Measurements from ENCODE around the gene OSBPL5.

The OSBPL5 gene

DNA sequence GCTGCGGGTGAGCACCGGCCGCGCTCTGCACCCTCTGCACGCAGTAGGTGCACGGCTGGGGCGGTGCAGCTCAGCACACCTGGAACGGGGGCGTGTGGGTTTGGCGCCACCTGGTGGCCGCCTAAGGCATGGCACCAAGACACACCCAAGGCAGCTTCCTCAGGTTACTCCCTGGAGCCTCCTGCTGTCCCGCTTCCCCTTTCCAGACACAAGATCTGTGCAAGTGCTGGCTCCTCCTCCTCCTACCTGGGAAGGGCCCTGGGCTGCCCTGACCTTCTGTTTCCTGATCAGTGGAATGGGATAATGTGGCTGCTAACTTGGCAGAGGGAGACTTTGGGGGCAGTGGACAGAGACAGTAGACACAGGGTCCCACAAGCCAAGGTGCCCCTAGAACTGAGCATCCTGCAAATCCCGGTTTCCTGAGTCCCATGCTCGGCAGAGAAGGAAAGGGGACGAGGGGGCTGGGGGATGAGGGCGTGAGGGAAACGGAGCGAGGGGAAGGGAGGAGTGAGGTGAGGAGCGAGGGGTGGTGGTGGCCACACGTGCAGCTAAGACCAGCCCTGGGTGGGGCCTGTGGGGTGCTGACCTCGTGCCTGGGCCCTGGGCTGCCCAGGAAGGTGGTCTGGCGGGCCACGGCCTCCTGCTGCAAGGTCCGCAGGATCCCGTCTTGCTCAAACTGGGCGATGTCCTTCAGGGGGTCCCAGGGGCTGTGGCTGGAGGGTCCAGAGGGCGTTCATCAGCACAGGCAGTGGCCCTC lies 73.1 kb downstream of the OSBPL5 start:
- H3K4me1 ChIP-seq (ENCODE audit: control insufficient read depth, insufficient read depth, low read length), result no peaks in the 10 kb centered on the region
- no peak overlapping the region for H3K27ac ChIP-seq (ENCODE audit: low read depth, low read length)
- no peak overlapping the region for H3K9ac ChIP-seq (ENCODE audit: low read length)
- no peaks in the 10 kb centered on the region for H3K27me3 ChIP-seq (ENCODE audit: control insufficient read depth, insufficient read depth, low read length)
- H3K4me3 ChIP-seq (ENCODE audit: low read length), result no peak overlapping the region
- peaks cover 11% of the 10 kb centered on the region for H3K36me3 ChIP-seq (ENCODE audit: control insufficient read depth, insufficient read depth, low read length)

DNA sequence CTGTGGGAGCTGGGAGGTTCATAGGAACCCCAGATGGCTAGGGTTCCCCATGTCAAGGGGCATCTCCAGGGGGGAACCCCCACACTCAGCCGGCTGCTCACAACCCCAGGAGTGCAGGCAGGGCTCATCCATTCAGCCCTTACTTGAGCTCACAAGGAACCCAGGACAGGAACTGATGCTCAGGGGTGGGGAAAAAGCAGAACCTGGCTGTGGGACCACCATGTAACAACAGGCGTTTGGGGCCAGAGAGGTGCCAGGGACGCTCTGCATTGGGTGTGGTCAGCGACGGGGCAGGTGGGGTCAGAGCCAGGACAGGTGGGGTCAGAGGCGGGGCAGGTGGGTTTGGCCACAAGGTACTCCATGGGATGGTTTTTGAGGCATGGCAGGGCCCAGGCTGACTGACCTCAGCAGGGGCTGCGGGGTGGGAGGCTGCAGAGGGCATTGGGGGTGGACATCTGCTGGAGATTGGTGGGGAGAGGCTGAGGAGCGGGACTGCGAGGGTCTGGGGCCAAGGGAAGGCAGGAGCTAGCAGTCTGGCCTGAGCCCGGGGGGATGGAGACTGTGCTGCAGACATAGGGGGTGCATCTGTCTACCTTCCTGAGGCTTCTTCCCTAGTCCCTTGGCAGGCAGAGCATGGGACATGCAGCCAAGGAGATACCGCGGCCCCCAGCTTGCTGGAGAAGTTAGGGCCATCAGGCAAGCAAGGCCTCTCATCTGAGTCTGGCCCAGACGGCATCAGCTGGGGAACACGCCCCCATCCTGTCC lies 73.8 kb downstream of the OSBPL5 start:
- Histone ChIP-seq H3K36me3 (ENCODE audit: control insufficient read depth, insufficient read depth, low read length) (peaks cover 11% of the 10 kb centered on the region), H3K27me3 (ENCODE audit: control insufficient read depth, insufficient read depth, low read length) (no peaks in the 10 kb centered on the region), H3K4me3 (ENCODE audit: low read length) (no peak overlapping the region), H3K4me1 (ENCODE audit: control insufficient read depth, insufficient read depth, low read length) (no peaks in the 10 kb centered on the region), H3K9ac (ENCODE audit: low read length) (no peak overlapping the region), H3K27ac (ENCODE audit: low read depth, low read length) (no peak overlapping the region)

DNA sequence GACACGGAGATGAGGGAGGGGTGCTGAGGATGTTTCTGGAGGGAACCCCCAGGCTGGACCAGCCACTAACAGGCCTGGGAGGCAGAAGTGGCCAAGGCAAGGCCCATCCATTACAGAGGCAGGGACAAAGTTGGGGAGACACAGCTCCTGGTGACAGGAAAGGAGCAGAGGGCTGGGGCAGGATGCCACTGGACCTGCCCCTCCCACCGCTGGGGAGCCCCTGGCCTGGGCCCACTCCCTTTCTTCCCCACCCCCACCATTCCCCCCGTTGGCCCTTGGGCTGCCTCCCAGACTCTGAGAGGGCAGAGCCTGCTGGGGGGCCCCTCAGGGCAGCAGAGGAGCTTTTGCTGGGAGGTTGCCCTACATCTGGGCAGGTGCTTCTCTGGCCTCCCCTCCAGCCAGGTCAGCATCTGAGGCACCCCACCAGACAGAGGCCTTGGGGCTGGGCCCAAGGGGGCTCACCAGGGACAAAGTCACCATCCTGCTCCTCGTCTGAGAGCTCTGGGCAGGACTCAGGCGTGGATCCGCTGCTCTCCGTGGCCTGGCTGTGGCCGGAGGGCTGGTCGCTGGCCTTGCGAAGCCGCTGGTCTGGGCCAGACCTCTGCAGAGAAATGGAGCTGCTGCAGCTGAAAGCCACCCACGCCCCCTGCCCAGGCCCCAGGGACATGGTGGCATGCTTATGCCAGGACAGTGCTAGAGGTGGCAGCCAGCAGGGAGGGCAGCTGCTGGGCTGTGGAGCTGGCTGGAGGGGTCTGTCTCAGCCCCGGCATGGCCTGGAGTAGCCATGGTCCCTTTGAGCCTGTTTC lies 74.8 kb downstream of the OSBPL5 start:
- Histone ChIP-seq H3K4me1 (ENCODE audit: control insufficient read depth, insufficient read depth, low read length) (no peaks in the 10 kb centered on the region), H3K27me3 (ENCODE audit: control insufficient read depth, insufficient read depth, low read length) (no peaks in the 10 kb centered on the region), H3K36me3 (ENCODE audit: control insufficient read depth, insufficient read depth, low read length) (peaks cover 8% of the 10 kb centered on the region), H3K9ac (ENCODE audit: low read length) (no peak overlapping the region), H3K4me3 (ENCODE audit: low read length) (no peak overlapping the region), H3K27ac (ENCODE audit: low read depth, low read length) (no peak overlapping the region)

DNA sequence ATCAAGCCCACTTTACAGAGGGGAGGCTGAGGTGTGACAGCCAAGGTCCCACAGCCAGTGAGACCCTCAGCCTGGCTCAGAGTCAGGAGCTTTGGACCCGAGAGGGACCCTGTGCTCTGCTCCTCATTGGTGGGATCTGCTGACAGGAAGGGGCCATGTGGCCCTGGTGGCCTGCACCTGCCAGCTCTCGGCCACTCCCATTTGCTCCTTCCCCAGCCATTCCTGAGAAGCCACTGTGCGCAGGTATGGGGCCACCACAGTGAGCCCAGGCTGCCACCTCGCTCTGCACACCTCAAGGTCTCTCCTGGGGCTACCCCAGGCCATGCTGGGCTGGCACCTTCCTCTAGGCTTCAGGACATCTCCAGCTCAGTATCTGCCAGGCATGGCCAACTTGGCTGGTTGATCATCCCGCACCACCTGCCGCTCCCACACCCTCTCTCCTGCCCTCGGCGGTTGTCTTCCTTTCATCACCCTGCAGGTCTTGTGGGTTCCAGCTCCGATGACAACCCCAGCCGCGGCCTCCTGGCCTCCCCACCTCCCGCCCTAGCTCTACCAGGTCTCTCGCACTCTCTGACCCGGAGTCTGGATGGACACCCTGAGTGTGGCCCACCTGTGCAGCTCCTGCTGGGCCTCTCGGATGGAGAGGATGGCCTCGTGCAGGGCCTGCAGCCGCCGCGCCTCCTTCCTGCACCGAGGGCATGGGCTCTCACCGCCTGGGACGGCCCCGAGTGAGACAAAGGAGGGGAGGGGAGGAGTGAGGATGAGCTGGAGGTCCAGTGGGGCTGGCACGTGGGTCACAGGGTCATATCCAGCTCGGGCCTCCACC lies 75.7 kb downstream of the OSBPL5 start:
- Histone ChIP-seq H3K27ac (ENCODE audit: low read depth, low read length) (no peak overlapping the region), H3K27me3 (ENCODE audit: control insufficient read depth, insufficient read depth, low read length) (no peaks in the 10 kb centered on the region), H3K4me3 (ENCODE audit: low read length) (no peak overlapping the region), H3K4me1 (ENCODE audit: control insufficient read depth, insufficient read depth, low read length) (no peaks in the 10 kb centered on the region), H3K36me3 (ENCODE audit: control insufficient read depth, insufficient read depth, low read length) (peaks cover 8% of the 10 kb centered on the region), H3K9ac (ENCODE audit: low read length) (no peak overlapping the region)

DNA sequence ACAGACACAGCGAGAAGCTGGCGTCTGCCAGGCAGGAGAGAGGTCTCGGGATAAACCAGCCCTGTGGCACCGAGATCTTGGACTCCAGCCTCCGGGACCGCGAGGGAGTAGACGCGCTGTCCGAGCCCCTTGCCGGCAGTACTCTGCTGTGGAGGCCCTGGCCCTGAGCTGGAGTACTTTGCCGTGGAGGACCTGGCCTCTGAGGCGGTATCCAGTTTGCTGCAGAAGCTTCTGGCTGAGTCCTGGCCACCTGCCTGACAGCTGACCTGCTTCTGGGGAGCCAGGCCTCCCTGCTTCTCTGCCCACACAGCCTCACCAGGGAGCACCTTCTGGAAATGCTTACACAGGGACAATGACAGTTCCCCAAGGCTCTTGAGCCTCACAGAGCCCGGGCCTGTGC lies 76.3 kb downstream of the OSBPL5 start:
- no peaks in the 10 kb centered on the region for H3K4me1 ChIP-seq (ENCODE audit: control insufficient read depth, insufficient read depth, low read length)
- H3K27ac ChIP-seq (ENCODE audit: low read depth, low read length), result no peak overlapping the region
- H3K27me3 ChIP-seq (ENCODE audit: control insufficient read depth, insufficient read depth, low read length), result no peaks in the 10 kb centered on the region
- H3K9ac ChIP-seq (ENCODE audit: low read length), result no peak overlapping the region
- H3K36me3 ChIP-seq (ENCODE audit: control insufficient read depth, insufficient read depth, low read length), result peaks cover 8% of the 10 kb centered on the region
- H3K4me3 ChIP-seq (ENCODE audit: low read length), result no peak overlapping the region

DNA sequence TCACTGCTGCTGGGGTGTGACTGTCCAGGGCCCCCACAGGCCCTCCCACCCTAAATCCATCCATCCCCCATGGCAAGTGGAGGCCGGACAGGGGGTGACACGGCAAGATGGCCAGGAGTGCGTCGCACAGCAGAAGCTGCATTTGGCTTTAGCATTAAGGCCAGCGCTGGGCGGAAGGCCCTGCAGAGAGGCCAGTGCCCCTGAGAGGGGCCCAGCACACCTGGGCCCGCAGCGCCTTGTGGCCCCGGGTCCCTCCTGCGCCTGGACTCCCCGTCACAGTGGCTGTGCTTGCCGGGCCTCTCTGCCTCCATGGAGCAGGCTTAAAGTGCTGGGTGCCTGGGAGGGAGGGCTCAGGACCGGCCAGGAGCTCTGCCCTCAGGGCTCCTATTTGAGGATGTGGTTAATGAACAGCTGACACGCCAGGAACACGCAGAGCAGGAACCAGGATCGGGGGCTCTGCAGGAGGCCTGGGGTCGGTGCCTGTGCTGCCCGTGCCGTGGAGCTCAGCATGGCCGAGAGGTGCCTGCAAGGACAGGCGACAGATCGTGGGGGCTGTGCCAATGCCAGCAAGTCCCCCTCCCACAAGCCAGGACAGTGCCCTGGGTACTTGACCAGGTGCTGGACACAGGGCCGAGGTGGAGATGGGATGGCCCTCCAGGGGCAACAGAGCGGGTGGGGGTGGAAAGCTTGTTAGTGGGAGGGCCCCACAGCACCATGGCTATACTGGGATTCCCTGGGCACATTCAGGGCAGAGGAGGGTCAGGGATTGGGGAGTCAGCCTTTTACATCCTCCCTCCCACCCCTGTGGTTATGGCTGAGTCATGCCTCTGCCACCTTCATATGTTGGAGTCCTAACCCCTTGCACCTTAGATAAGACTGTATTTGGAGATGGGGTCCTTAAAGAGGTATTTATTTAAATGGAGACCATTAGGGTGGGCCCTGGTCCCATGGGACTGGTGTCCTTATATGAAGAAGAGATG lies 77.0 kb downstream of the OSBPL5 start:
- Histone ChIP-seq H3K4me1 (ENCODE audit: control insufficient read depth, insufficient read depth, low read length) (no peaks in the 10 kb centered on the region), H3K4me3 (ENCODE audit: low read length) (no peak overlapping the region), H3K36me3 (ENCODE audit: control insufficient read depth, insufficient read depth, low read length) (peaks cover 8% of the 10 kb centered on the region), H3K27ac (ENCODE audit: low read depth, low read length) (no peak overlapping the region), H3K9ac (ENCODE audit: low read length) (no peak overlapping the region), H3K27me3 (ENCODE audit: control insufficient read depth, insufficient read depth, low read length) (no peaks in the 10 kb centered on the region)

DNA sequence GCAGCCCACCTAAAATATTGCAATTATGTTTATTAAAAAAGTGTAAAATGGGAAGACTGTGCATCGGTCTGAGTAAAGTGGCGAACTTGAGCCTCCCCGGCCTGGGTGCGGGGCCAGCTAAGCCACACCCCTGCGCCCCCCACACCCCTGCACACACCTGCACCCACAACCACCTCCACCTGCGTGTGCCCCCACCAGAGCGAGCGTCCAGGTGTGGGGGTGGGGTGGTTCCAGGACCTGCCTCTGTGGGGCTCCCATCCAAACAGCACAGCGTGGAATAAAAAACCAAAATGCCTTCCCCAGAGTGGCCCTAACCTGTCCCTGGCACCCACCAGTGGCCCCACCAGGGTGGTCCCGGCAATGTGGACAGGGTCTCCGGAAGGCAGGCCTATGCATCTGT lies 77.7 kb downstream of the OSBPL5 start:
- Histone ChIP-seq H3K4me3 (ENCODE audit: low read length) (no peak overlapping the region), H3K27me3 (ENCODE audit: control insufficient read depth, insufficient read depth, low read length) (no peaks in the 10 kb centered on the region), H3K36me3 (ENCODE audit: control insufficient read depth, insufficient read depth, low read length) (peaks cover 8% of the 10 kb centered on the region), H3K9ac (ENCODE audit: low read length) (no peak overlapping the region), H3K27ac (ENCODE audit: low read depth, low read length) (no peak overlapping the region), H3K4me1 (ENCODE audit: control insufficient read depth, insufficient read depth, low read length) (no peaks in the 10 kb centered on the region)

DNA sequence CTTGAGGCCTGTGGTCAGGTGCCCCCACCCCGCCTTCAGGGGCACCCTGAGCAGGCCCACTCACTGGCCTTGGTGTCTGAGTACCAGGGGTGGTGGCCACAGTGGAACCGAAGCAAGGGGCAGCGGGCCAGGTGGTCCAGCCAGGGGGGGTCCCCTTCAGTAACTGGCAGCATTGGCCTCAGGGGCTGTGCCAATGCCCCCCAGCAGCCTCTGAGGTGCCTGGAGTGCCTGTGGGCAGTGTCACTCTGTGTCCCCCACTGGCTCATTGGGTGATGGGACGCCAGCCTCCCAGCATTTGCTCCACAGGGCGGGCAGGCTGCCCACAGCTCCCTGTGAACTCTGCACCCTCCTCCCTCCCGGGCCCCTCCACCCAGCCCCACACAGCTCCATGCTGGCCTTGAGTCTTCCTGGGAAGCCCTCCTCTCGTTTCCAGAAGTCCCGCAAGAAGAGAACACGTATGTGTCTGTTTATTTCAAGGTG lies 78.4 kb downstream of the OSBPL5 start:
- Histone ChIP-seq H3K4me3 (ENCODE audit: low read length) (no peak overlapping the region), H3K9ac (ENCODE audit: low read length) (no peak overlapping the region)

DNA sequence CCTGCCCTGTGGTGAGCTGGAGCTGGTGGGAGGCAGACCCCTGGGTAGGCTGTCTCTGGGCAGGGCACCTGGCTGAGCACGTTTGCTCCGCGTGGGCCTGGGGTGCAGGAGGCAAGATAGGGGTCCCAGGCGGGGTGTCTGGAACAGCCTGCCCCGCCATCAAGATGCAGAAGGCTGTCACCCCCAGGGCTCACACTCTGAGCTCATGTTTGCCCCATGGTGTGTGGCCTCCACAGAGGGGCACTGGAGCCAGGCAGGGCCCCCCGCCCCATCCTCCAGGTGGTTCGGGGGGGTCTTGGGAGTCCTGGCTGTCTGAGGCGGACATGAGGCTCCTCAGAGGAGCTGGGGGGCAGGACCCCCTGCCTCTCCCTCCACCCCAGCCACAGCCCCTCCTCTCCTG lies 79.0 kb downstream of the OSBPL5 start:
- peaks cover 8% of the 10 kb centered on the region for H3K36me3 ChIP-seq (ENCODE audit: control insufficient read depth, insufficient read depth, low read length)
- H3K27ac ChIP-seq (ENCODE audit: low read depth, low read length), result no peak overlapping the region
- H3K27me3 ChIP-seq (ENCODE audit: control insufficient read depth, insufficient read depth, low read length), result no peaks in the 10 kb centered on the region
- no peak overlapping the region for H3K9ac ChIP-seq (ENCODE audit: low read length)
- H3K4me3 ChIP-seq (ENCODE audit: low read length), result no peak overlapping the region
- no peaks in the 10 kb centered on the region for H3K4me1 ChIP-seq (ENCODE audit: control insufficient read depth, insufficient read depth, low read length)

More for the DNA sequence above, 78.4 kb downstream of the OSBPL5 start:
- Histone ChIP-seq H3K27me3 (ENCODE audit: control insufficient read depth, insufficient read depth, low read length) (no peaks in the 10 kb centered on the region), H3K4me1 (ENCODE audit: control insufficient read depth, insufficient read depth, low read length) (no peaks in the 10 kb centered on the region), H3K27ac (ENCODE audit: low read depth, low read length) (no peak overlapping the region), H3K36me3 (ENCODE audit: control insufficient read depth, insufficient read depth, low read length) (peaks cover 8% of the 10 kb centered on the region)

DNA sequence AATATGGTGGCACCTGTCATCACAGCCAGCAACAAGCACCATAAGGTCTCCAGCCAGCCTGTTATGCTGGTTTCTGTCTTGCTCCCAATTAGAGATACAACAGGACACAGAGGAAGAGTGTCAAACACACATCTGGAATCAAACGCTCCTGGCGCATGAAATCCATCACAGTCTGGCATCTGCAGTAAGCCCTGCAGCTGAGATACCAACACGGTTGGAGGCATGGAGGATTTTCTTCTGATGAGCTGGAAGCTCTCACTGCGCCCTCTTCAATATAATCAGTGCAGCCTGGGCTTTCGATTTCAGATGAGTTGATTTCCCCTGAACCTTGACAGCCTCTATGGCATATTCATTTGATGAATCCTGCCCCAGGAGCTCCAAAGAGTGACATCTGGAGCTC lies 80.1 kb downstream of the OSBPL5 start:
- Histone ChIP-seq H3K4me1 (ENCODE audit: control insufficient read depth, insufficient read depth, low read length) (no peaks in the 10 kb centered on the region), H3K36me3 (ENCODE audit: control insufficient read depth, insufficient read depth, low read length) (peaks cover 8% of the 10 kb centered on the region), H3K9ac (ENCODE audit: low read length) (no peak overlapping the region), H3K4me3 (ENCODE audit: low read length) (no peak overlapping the region), H3K27ac (ENCODE audit: low read depth, low read length) (no peak overlapping the region), H3K27me3 (ENCODE audit: control insufficient read depth, insufficient read depth, low read length) (no peaks in the 10 kb centered on the region)

DNA sequence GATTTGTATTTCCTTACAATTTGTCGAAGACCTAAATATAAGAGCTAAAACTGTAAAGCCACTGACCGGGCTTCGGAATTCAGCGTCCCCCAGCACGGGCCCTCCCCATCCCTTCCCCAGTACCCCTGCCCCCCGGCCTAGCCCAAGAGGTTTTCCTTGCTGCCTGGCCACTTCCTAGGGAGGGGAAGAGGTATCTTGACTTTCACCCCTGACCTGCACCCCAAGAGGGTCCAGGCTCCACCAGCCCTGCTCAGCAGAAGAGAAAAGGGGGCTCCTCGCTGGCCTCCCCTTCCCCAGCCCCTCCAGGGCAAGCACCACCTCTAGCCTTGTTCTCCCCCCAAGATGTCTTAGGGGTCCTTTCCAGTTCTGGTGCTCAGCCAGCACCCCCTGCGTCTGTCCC lies 81.8 kb downstream of the OSBPL5 start:
- H3K27ac ChIP-seq (ENCODE audit: low read depth, low read length), result no peak overlapping the region
- no peaks in the 10 kb centered on the region for H3K36me3 ChIP-seq (ENCODE audit: control insufficient read depth, insufficient read depth, low read length)
- H3K4me1 ChIP-seq (ENCODE audit: control insufficient read depth, insufficient read depth, low read length), result no peaks in the 10 kb centered on the region
- H3K27me3 ChIP-seq (ENCODE audit: control insufficient read depth, insufficient read depth, low read length), result no peaks in the 10 kb centered on the region
- H3K4me3 ChIP-seq (ENCODE audit: low read length), result no peak overlapping the region
- no peak overlapping the region for H3K9ac ChIP-seq (ENCODE audit: low read length)

Data from rectal smooth muscle tissue (tissue), 1 donor.